Middle frontal gyrus (tissue), 1 donor: ENCODE results near the gene DGKD.

Source experiments
- DNase-seq: peaks from one replicate; pipeline ENCODE4 v3.0.0-alpha.2; 2015; ENCODE audit warnings: low spot score; ENCODE audit errors: extremely low spot score

The DGKD gene

DNA sequence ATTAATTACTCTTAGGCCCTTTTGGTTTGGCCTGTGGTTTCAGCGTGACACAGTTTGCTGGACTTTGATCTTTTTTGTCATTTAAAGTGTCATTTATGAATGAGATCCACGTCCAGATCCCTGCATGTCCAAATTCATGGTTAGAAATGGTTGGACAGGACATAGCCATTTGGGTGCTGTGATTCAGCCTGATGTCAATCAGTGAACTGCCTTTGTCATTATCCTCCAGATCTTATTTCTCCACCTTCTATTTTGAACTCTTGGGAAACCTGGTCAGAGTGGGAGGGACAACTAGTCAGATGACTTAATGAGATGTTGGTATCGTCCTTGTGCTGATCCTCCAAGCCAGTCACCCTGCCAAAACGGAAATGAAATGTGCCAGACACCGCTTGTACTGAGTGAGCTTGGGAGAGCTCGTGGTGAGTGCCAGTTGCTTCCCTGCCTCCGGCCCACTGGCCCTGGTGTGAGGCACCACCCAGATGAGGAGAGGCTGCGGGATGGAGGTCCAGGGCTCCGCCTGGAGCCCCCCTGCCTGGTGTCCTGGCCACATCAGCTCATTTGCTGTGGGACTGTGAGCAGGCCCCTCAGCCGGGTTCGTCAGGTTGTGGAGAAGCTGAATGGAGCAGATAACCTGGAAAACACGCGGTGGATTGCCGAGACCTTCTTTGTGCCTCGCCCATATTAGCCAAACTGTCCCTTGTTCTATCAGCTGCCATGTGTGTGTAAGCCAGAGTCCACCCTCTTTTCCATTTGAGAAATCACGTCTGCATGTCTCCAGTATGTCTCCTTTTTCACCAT lies 70.1 kb downstream of the DGKD start:
- DNase-seq, result no peak

- DNase-seq, result no peak
These were observed 72.5 kb downstream of the DGKD start for GRCh38 chr2:233426619-233427342.

DNA sequence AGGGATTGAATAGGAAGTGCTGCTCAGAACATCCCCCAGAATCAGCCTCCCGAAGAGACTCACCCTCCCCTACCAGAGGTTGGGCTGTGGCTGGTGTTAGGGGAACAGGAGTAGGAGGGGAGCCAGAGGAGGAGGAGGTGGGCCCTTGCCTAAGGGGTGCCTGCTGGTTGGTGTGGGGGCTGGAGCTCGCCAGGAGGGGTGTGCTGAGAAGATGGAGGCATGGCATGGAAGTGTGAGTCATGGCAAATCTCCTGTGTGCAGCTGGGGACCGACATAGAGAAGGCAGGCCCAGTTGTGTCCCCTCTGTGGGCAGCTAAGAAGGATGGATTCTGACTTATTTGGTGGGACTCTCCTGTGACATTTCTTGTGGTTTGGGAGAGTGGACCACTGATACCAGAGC lies 73.7 kb downstream of the DGKD start:
- DNase-seq, result no peak

DNA sequence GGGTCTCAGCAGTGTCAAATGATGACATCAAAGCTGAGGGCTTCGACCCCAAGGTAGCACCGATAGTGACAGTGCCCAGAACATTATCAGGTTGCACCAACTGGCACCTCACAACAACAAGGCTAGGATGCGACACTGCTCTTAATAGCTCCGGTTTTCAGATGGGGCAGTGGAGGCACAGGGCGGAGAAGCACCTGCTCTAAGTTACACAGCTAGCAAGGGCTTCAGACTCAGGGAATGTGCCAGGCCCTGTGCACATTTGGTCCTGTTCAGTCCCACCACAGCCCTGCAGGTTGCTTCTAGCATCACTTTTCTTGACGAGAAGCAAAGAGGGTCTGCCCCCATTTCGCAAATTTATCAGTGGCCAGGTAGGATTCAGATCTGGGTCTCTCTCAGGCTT lies 74.1 kb downstream of the DGKD start:
- DNase-seq, result no peak

DNA sequence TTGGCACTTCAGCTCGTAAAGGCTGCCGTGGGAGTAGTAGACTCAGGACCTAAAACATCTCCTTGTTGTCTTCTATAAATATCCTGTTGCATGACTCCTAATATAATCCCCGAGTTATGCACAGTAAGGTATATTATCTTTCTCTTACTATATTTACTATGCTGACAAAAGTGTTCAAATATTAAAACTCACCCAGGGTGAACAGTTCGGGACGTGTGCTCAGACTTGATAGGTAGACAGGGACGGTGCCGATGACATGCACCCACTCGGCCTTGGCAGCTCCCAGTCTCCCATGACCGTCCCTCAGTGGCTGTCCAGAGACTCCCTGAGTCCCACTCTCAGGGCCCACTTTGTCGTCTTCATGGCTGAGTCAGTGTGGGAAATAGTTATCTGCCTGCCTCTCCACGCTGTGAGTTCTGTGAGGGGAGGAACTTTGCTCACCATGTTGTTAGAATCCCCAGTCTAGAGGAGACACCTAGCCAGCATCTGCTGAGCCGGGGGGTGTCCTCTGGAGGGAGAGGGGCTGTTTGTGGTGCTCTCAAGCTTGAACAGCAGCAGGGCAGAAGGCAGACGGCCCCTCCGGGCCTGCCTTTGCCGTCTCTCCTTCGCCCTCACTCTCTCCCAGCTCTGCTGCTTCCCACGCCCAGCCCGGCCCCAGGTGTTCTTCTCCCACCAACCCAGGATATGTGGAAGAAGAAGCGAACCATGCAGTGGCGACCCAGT lies 75.0 kb downstream of the DGKD start:
- no peak for DNase-seq

GRCh38 chr2:233430081-233430480 lies 75.8 kb downstream of the DGKD start:
- no peak for DNase-seq

- no peak for DNase-seq
These were observed 76.4 kb downstream of the DGKD start for GRCh38 chr2:233430651-233431050.

DNA sequence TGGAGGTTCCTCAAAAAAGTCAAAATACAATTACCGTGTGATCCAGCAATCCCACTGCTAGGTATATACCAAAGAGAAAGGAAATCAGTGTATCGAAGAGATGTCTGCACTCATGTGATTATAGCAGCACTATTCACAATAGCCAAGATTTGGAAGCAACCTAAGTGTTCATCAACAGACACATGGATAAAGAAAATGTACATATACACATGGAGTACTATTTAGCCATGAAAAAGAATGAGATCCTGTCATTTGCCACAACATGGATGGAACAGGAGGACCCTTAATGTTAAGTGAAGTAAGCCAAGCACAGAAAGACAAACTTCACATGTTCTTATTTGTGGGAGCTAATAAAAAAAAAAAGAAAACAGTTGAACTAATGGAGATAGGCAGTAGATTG lies 78.7 kb downstream of the DGKD start:
- DNase-seq, result no peak

GRCh38 chr2:233433794-233434193 lies 79.5 kb downstream of the DGKD start:
- no peak for DNase-seq

- no peak for DNase-seq
These were observed 80.5 kb downstream of the DGKD start for GRCh38 chr2:233434666-233435330.

DNA sequence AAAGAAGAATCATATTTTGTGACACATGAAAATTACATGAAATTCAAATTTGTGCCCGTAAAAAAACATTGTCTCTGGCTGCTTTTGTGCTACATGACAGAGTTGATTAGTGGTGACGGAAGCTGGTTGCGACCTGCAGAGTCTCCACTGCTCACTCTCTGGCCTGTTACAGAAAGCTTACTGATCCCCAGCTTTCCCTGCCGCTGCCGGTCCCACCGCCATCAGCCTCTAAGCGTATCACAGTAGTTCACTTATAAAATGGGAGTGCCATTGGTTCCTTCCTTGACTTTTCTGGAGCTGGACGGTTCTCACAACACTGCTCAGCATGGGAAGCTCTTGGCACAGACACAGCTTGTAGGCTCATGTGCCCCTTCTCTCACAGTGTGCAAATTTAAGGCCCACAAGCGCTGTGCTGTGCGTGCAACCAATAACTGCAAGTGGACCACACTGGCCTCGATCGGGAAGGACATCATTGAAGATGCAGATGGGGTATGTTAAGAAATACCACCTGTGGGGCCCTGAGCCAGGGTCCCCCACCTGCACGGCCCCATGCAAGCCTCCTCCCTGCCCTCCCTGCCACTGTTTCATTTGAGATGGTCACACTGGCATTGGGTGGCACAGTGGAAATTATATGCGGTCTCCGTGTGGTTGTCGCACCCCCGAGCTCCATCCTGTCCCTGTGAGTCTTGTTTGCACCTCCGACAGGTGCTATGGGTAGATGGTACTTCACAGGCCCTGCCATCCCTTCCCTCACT lies 81.3 kb downstream of the DGKD start:
- DNase-seq, result no peak

DNA sequence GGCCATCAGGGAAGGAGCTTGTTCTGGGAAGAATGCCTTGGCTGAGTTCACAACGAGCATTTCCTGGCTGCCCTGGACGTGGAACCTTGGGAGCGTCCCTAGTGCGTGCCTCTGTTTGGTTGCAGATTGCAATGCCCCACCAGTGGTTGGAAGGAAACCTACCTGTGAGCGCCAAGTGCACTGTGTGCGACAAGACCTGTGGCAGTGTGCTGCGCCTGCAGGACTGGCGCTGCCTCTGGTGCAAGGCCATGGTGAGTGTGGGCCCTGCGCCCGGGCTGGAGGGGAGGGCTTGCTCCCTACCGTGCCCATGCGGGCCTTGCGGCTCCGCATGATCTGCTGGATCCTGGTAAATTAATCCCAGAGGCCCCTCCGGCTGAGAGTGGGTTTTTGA lies 81.9 kb downstream of the DGKD start:
- DNase-seq, result no peak

DNA sequence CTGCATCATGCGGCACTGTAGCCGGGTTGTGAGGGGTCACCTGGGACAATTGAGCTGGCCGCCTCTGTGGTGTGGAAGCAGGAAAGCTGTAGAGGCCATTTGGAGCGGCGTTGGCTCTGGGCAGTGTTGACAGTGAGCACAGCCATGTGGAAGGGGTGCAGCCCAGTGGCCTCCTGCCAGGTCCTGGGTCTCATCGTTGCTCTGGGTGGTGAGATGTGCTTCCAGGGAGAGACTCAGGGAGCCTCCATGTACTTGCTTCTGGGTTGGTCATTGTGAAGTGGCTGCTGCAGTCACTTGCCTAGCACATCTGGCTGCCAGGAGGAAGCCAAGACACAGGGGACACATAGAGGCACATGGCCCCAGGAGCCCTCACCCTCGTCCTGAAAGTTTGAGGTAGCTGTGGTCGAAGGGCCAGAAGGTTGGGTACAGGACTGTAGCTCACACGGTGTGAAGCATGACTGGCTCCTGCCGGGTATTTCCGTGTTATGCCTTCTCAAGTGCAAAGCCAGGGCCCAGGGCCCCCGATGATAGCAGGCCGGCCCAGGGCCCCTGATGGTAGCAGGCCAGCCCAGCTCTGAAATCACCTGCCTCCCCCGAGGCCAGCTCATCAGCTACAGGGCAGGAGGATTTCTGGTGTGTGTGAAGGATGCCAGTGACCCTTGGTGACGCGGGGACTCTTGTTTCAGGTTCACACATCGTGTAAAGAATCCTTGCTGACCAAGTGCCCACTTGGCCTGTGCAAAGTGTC lies 82.6 kb downstream of the DGKD start:
- DNase-seq, result no peak

DNA sequence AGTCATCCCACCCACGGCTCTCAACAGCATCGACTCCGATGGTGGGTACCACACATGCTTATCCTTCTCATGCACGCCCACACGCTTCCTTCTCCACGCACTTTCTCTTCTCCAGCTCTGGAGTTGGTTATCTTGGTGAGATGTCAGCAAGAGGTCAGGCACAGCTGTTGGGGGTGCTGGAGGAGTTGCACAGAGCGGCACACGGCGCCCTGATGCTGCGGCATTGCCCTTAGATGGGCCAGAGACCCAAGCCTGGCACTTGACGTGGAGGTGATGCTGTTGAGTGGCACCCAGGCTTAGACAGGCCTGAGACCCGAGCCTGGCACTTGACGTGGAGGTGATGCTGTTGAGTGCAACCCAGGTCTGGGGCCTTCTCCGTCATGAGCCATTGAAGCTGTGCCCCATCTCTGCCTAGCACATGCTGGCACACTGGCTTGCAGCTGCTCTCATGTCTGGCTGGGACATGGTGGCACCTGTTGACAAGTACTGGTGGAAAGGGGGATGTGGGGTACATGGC lies 83.2 kb downstream of the DGKD start:
- DNase-seq, result no peak

GRCh38 chr2:233438573-233439147 lies 84.4 kb downstream of the DGKD start:
- no peak for DNase-seq

- peak; percentile 52 for DNase-seq
These were observed 84.9 kb downstream of the DGKD start for GRCh38 chr2:233439191-233439590.

DNA sequence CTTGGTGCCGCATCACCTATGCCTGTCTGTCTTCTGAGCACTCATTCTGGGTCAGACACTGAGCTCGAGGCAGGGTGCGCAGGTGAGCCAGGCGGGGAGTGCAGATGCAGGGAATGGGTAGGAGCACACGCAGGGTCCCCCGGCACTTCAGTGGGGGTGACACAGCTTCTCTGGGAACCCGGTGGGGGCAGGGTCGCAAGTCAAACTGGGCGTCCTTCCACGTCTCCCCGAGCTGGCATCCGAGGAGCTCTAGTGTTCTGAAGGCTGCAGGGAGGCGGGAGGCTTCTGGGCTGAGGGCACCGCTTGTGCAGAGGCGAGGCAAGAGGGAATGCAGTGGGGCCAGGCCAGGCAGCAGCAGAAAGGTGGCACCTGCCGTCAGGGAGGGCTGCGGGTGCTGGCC lies 86.0 kb downstream of the DGKD start:
- no peak for DNase-seq

GRCh38 chr2:233440714-233441113 lies 86.4 kb downstream of the DGKD start:
- no peak for DNase-seq

DNA sequence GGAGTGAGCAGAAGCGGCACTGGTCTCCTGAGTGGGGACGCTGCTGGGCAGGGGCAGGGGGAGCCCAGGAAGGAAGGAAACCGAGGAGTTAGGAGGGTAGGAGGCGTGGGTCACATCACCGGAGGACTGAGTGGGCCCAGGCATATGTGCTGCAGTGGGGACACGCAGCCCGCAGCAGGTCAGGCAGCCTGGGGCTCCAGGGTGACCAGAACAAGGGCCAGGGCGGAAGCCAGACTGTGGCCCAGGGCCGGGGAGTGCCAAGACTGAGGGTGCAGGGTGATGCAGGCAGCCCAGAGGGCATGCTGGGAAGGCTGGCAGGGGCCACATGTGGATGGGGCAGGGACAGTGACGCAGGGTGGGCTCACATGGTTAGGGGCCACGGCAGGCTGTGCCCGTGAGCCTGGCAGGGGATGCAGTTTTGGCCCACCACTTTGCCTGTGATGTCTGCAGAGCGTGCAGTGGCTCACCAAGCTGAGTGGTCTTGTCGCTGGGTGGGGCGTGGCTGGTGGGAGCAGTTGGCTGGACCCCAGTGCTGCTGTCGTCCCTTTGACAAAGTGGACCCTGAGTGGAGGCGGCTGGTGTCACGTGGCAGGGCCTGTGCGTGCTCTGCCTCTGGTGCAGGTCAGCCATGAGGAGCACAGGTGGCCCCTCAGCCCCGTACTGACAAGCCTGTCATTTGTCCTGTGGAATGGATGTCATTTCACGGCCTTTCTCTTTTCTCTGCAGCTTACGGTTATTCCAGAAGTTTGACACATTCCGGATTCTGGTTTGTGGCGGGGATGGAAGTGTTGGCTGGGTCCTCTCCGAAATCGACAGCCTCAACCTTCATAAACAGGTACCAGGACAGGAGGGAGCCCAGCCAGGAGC lies 87.1 kb downstream of the DGKD start:
- DNase-seq, result no peak
